GM18951 (cell line): ENCODE results near the gene MRAS.

Source experiments
- POLR2A ChIP-seq: IDR thresholded peaks from 4 replicates; pipeline ENCODE4 v1.6.1; 2011; ENCODE audit warnings: mild to moderate bottlenecking; ENCODE audit not compliant: insufficient read length, insufficient read depth; ENCODE audit errors: extremely low read depth
- in situ Hi-C: fragments of 300-500 bp; cut with MboI; formaldehyde crosslinking; loops from one replicate; pipeline ENCODE4 v1.12.0; 2022; ENCODE audit warnings: low sequenced_read_pairs, mixed read lengths, inconsistent platforms; ENCODE audit not compliant: unreplicated experiment

MRAS gene

DNA sequence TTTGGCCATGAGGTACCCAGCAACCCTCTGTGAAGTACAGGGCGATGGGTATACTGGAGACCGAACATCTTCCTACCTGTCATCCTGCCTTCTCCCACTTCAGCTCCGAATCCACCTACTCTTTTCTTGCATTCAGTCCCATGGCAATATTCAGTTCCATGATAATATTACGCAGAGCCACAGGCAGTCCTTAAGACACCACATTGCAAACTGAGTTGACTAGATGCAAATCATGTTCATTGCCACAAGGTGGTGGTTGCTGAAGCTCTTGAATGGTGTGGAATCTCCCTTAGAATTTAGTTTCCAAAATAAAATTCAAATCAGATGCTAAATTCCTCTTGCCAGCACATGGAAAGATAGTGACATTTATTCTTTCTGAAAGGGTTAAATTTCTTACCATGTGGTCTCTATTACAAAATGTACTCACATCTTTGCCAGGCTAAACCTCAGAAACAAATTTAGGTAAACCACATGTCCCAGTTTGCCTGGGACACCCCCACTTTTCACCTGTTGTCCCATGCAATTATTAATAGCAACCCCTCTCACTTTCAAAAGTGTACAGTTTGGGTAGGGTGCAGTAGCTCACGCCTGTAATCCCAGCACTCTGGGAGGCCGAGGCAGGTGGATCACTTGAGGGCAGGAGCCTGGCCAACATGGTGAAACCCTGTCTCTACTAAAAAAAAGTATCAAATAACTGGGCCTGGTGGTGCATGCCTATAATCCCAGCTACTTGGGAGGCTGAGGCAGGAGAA is 17.1 kb upstream of the MRAS start:
- in situ Hi-C loops: no loop called here
- TF ChIP-seq POLR2A: no peak

GRCh38 chr3:138332472-138333073 is 15.8 kb upstream of the MRAS start:
- in situ Hi-C loops: no loop called here
- no peak for TF ChIP-seq POLR2A

DNA sequence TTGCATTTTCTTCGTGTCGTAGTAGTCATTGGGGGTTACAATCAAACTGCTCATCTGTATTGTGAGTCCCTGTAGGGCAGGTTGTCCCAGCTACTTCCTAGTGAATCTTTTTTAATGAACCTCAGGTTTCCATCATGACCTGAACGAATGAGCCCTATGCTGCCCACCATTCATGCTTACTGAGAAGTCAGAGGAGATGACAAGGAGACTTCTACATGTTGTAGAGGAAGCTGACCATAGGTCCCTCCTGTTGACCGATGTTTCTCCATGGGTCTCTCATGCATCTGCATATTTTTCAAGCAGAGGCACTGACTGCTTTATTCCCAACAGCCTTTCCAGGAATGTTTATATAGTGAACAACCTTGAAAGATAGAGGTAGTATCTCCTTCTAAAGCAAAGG is 13.8 kb upstream of the MRAS start:
- TF ChIP-seq POLR2A: no peak
- in situ Hi-C loops: no loop called here

GRCh38 chr3:138336454-138336999 is 11.9 kb upstream of the MRAS start:
- no peak for TF ChIP-seq POLR2A
- in situ Hi-C loops: no loop called here

- no peak for TF ChIP-seq POLR2A
- in situ Hi-C loops: no loop called here
These were observed 10.1 kb upstream of the MRAS start for GRCh38 chr3:138338244-138338643.

DNA sequence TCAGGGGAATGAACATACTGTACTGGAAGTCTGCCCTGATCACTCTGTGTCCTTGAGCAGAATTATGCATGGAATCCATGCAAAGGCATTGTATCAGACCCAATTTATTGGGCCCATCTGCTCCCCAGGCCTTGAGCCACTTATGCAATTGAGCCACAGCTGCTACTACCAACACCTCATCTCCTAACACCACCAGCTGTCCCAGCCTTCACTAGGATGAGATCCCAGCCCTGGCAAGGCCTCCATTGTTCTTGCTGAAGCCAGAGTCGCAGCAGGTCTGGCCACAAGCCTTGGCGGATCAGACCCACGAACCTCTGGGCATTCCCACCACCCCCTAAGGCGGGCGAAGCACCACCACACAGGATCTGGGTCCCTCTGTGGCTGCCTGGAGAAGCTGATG is 9.6 kb upstream of the MRAS start:
- in situ Hi-C loops: no loop called here
- TF ChIP-seq POLR2A: no peak

- in situ Hi-C loops: no loop called here
- TF ChIP-seq POLR2A: no peak
These were observed 7.9 kb upstream of the MRAS start for GRCh38 chr3:138340511-138340910.

DNA sequence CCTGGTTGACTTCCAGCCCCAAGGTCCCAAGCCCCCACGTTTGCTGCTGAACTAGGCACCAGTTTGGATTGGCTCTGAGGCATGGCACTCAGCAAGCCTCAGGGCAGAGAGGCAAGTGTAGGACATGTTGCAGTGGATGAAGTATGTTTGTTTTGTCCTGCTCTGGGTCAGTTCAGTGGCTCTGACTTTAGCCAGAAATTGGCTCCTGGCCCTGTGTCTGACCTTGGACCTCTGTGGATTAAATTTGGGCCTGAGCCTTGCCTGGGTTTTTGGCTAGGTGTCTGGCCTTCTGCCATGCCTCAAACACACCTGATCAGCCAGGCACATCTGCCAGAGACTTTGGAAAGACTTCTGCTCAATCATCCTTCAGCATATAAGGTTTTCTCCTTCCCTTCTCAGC is 3.6 kb upstream of the MRAS start:
- TF ChIP-seq POLR2A: no peak
- in situ Hi-C loops: no loop called here

DNA sequence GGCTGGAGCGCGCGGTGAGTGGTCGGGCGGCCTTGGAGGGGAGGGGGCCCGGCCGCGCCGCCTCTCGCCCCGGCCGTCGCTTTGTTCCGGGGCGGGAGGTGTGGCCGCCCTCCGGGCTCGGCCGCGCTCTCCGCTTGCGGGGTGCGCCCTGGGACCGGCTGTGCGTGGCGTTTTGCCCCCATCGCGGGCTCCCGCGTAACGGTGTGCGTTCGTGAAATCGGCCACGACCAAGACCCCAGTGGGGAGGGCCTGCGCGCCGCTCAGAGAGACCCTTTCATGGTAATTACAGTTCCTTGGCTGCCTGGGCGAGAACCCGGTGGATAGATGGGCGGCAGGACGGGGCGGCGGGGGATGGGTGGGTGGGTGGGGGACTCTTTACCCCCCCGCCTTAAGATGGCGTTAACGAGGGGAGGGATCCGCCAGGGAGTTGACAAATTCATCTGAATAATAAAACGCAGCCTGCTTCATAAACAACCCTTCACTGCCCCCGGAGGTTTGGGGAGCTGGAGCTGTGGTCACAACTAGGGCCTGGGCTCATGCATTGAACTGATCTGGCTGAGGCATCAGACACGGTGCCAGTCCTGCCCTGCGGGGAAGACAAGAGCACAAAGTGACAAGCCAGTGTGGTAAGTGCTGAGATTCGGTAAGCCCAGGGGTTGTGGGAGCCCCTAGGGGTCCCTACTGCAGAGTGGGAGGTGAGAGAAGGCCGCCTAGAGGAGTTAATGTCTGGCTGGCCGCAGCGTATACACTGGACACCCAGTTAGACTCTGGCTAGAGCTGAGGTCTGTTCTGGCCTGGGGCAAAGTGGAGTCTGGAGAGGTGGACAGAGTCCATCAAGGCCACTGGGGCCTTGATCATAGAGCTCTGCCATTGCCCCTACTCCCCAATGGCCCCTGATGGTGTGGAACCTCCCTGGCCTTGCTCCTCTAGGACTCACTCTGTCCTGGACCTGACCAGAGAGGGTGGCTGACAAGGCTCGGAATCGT is 668 bp downstream of the MRAS start:
- no peak for TF ChIP-seq POLR2A
- in situ Hi-C loops: no loop called here

- in situ Hi-C loops: no loop called here
- no peak for TF ChIP-seq POLR2A
These were observed 1.7 kb downstream of the MRAS start for GRCh38 chr3:138349926-138350665.

DNA sequence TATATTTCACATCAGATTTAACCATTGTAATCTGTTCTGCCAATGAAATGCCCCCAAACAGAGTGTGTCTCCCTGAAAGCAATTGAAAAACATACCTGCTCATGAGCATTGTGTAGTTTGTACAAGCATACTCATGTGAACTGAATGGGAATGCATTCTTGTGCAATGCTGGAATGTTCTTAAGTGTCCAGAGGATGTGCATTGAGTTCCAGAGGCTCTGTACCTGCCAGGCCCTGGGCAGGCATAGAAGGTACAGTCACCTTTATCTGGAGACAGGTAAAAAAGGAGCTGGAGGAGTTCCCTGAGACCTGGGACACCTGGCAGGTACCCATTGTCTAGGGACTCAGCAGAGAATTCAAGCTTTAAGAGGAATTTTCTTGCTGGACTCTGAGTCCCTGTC is 2.8 kb downstream of the MRAS start:
- TF ChIP-seq POLR2A: no peak
- in situ Hi-C loops: no loop called here

DNA sequence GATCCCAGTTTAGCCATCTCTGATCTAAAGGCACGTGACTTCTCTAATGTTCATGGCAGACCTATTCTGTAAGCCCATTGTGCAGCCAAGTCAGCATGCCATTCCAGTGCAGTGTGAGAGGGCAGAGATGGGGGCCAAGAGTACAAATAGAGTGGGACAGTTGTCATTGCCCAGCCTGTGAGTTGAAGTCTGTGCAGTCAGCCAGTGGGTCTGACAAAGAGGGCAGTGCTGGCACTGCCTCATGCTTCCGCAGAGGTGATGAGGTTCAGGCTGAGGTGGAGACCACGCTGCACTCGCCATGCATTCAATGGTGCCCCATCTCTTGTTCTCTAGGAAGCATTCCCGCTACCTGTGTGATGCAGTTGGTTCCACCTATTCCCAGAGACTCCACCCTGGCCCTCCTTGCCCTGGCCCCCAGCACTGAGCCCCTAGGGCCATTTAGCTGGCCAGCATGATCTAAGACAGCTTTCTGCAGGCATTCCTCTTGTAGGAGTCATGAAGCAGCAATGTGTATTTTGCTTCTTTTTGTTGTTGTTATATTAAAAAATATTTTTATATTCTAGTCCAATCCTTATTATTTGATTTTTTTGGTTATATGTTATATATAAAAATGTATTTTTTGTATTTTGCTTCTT is 3.7 kb downstream of the MRAS start:
- no peak for TF ChIP-seq POLR2A
- in situ Hi-C loops: no loop called here
